Endodermal cell (in vitro differentiated cells): ENCODE results near the gene CALHM1. TPM values are rescaled to one million over a fixed set of nuclear protein-coding genes. Genes with fewer than 3 reads are reported as not detected.

ENCODE experiments used
- DNase-seq: peaks from one replicate; pipeline ENCODE4 v3.0.0-alpha.2; 2017
- H3K27ac ChIP-seq: 2 replicates; pipeline ENCODE4 v1.5.1; 2013; ENCODE audit warnings: mild to moderate bottlenecking, low read depth, low read length, moderate library complexity
- H3K27me3 ChIP-seq: 2 replicates; pipeline ENCODE4 v1.6.1; 2013; ENCODE audit warnings: mild to moderate bottlenecking, low read length, moderate library complexity; ENCODE audit not compliant: insufficient read depth, control insufficient read depth, poor library complexity, severe bottlenecking
- H3K36me3 ChIP-seq: 2 replicates; pipeline ENCODE4 v1.7.0; 2013; ENCODE audit warnings: mild to moderate bottlenecking, low read length, moderate library complexity; ENCODE audit not compliant: control insufficient read depth, insufficient read depth
- H3K4me1 ChIP-seq: one replicate; pipeline ENCODE4 v1.7.0; 2013; ENCODE audit warnings: low read length; ENCODE audit not compliant: control insufficient read depth, insufficient read depth
- H3K4me3 ChIP-seq: 2 replicates; pipeline ENCODE4 v1.5.1; 2013; ENCODE audit warnings: mild to moderate bottlenecking, low read length, moderate library complexity
- H3K9ac ChIP-seq: 2 replicates; pipeline ENCODE4 v1.6.1; 2013; ENCODE audit warnings: mild to moderate bottlenecking, low read length, moderate library complexity; ENCODE audit not compliant: poor library complexity, severe bottlenecking; ENCODE audit errors: extremely low read depth
- H3K9me3 ChIP-seq: 2 replicates; pipeline ENCODE4 v1.6.1; 2013; ENCODE audit warnings: mild to moderate bottlenecking, low read length, moderate library complexity; ENCODE audit not compliant: control insufficient read depth
- H3K27ac Mint-ChIP-seq: 2 replicates; pipeline ENCODE4 v1.8.0; 2020; ENCODE audit warnings: mixed read lengths
- H3K27me3 Mint-ChIP-seq: 2 replicates; pipeline ENCODE4 v1.8.0; 2021; ENCODE audit warnings: mild to moderate bottlenecking, mixed read lengths; ENCODE audit not compliant: insufficient read depth
- H3K36me3 Mint-ChIP-seq: 2 replicates; pipeline ENCODE4 v1.8.0; 2020; ENCODE audit warnings: low read depth, mixed read lengths
- H3K4me1 Mint-ChIP-seq: 2 replicates; pipeline ENCODE4 v1.8.0; 2020; ENCODE audit warnings: mixed read lengths
- H3K4me3 Mint-ChIP-seq: 2 replicates; pipeline ENCODE4 v1.8.0; 2020; ENCODE audit warnings: mild to moderate bottlenecking, moderate library complexity, mixed read lengths
- H3K9me3 Mint-ChIP-seq: 2 replicates; pipeline ENCODE4 v1.8.0; 2020; ENCODE audit warnings: mild to moderate bottlenecking, mixed read lengths
- CTCF ChIP-seq: fragments of 200-600 bp; sonication (generic); conservative IDR thresholded peaks from 2 replicates; pipeline ENCODE4 v1.5.0; 2021; ENCODE audit warnings: antibody characterized with exemption, mild to moderate bottlenecking
- WGBS, 2 experiments: methylation state at CpG; one replicate each; pipeline versions ENCODE4 v1.1.5 to v1.1.7; 2013; ENCODE audit warnings: missing lambda C conversion rate in 2 of 2, mixed read lengths in 1 of 2; ENCODE audit not compliant: insufficient coverage in 1 of 2, insufficient read length in 1 of 2; 5-methylcytosine and 5-hydroxymethylcytosine counted together
- total RNA-seq, 2 donors: library from RNA; stranded (reverse); fragmentation: NEBNext Ultra II Directional in 1 of 2; extraction: Animal tissue kit (Norgen Biotek cat#: 25700) in 1 of 2; gene quantifications; 2 replicates in 1 of 2; 3 replicates in 1 of 2; pipeline ENCODE4 v1.2.1, GENCODE V29; 2021

The CALHM1 gene
- total RNA-seq, 2 donors from 2014 or later = not detected

- Mint-ChIP-seq H3K27ac (no peak overlapping the region), H3K36me3 (no peaks in the 10 kb centered on the region), H3K9me3 (no peaks in the 10 kb centered on the region), H3K27me3 (no peaks in the 10 kb centered on the region), H3K4me1 (peaks cover 5% of the 10 kb centered on the region), H3K4me3 (no peak overlapping the region)
- Histone ChIP-seq H3K4me3 (no peak overlapping the region), H3K27me3 (no peaks in the 10 kb centered on the region), H3K9ac (no peak overlapping the region), H3K9me3 (no peaks in the 10 kb centered on the region), H3K27ac (no peak overlapping the region), H3K4me1 (peaks cover 4% of the 10 kb centered on the region), H3K36me3 (no peaks in the 10 kb centered on the region)
- WGBS, 2 experiments = 90 to 100% methylated on average over 2 to 5 of the region's 5 CpGs
- no peak for TF ChIP-seq CTCF
- no peak for DNase-seq
Observed at GRCh38 chr10:103480521-103480920, 21.8 kb upstream of the CALHM1 start.

- Histone ChIP-seq H3K4me1 (peaks cover 4% of the 10 kb centered on the region), H3K9me3 (no peaks in the 10 kb centered on the region), H3K4me3 (no peak within 1 kb of the TSS), H3K27me3 (no peaks in the 10 kb centered on the region), H3K27ac (no peak within 1 kb of the TSS), H3K9ac (no peak within 1 kb of the TSS), H3K36me3 (no peaks in the 10 kb centered on the region)
- Mint-ChIP-seq H3K9me3 (no peaks in the 10 kb centered on the region), H3K4me1 (peaks cover 5% of the 10 kb centered on the region), H3K27ac (no peak within 1 kb of the TSS), H3K4me3 (no peak within 1 kb of the TSS), H3K36me3 (no peaks in the 10 kb centered on the region), H3K27me3 (no peaks in the 10 kb centered on the region)
- no peak for DNase-seq
- TF ChIP-seq CTCF = no peak
- WGBS, 2 experiments = 78 to 87% methylated on average over 1 to 7 of the region's 7 CpGs
Observed at GRCh38 chr10:103479135-103479534, 20.4 kb upstream of the CALHM1 start, which contains the start of gene CALHM3. Gene CALHM3 (minus strand): TSS chr10:103479240. CDS start chr10:103479032, 208 bp downstream.

- peaks cover 5% of the 10 kb centered on the region for H3K4me1 Mint-ChIP-seq
- no peak overlapping the region for H3K9ac ChIP-seq
Observed at GRCh38 chr10:103478671-103479070, 20.0 kb upstream of the CALHM1 start.

More at GRCh38 chr10:103478671-103479070, 20.0 kb upstream of the CALHM1 start:
- Histone ChIP-seq H3K27ac (no peak overlapping the region), H3K4me1 (peaks cover 4% of the 10 kb centered on the region), H3K4me3 (no peak overlapping the region), H3K27me3 (no peaks in the 10 kb centered on the region), H3K9me3 (no peaks in the 10 kb centered on the region), H3K36me3 (no peaks in the 10 kb centered on the region)
- H3K4me3 Mint-ChIP-seq = no peak overlapping the region
- no peak for DNase-seq
- no peaks in the 10 kb centered on the region for H3K27me3 Mint-ChIP-seq
- no peaks in the 10 kb centered on the region for H3K9me3 Mint-ChIP-seq
- H3K27ac Mint-ChIP-seq = no peak overlapping the region
- TF ChIP-seq CTCF = no peak
- WGBS, 2 experiments = 90 to 93% methylated on average over 17 to 22 of the region's 22 CpGs
- no peaks in the 10 kb centered on the region for H3K36me3 Mint-ChIP-seq
